OCI-LY7 (cell line): ENCODE measurements around the gene NWD2.

Experiments used
- CTCF ChIP-seq: fragments of 200-600 bp; sonication (generic); conservative IDR thresholded peaks from 2 replicates; pipeline ENCODE4 v1.5.1; 2014; ENCODE audit warnings: mild to moderate bottlenecking, antibody characterized with exemption, low read length, moderate library complexity, mixed read lengths
- EZH2phosphoT487 ChIP-seq: fragments of 200-600 bp; sonication (generic); IDR thresholded peaks from 2 replicates; pipeline ENCODE4 v1.6.1; 2018; ENCODE audit warnings: low read depth, borderline replicate concordance, mild to moderate bottlenecking, mixed run types, antibody characterized with exemption, low read length, moderate library complexity, mixed read lengths

GRCh38 chr4:37220685-37221084 lies 23.9 kb upstream of the NWD2 start:
- TF ChIP-seq CTCF = no peak
- TF ChIP-seq EZH2phosphoT487 = no peak
